K562 (cell line): Measurements from ENCODE around the gene NMT1. TPM values are rescaled to one million over a fixed set of nuclear protein-coding genes. Genes with fewer than 3 reads are reported as not detected.

Experiments
- CBFA2T3 ChIP-seq: fragments of 450-650 bp; IDR thresholded peaks from 2 replicates; pipeline ENCODE4 v1.6.1; 2017
- EP400 ChIP-seq: fragments of 450-650 bp; IDR thresholded peaks from 2 replicates; pipeline ENCODE4 v1.6.1; 2017; ENCODE audit warnings: antibody characterized with exemption, mild to moderate bottlenecking, moderate library complexity
- SAFB2 ChIP-seq: fragments of 200-400 bp; formaldehyde crosslinking; IDR thresholded peaks from 2 replicates; pipeline ENCODE4 v1.6.1; 2018; ENCODE audit warnings: borderline replicate concordance, low read length, low read depth, moderate library complexity; ENCODE audit not compliant: severe bottlenecking
- SIN3A ChIP-seq, 2 experiments: fragments of 150-350 bp in 1 of 2; IDR thresholded peaks; 2 replicates each; pipeline ENCODE4 v1.6.1; 2011 to 2016; ENCODE audit warnings: borderline replicate concordance in 2 of 2, low read depth in 2 of 2, low read length in 2 of 2, mild to moderate bottlenecking in 2 of 2, moderate library complexity in 2 of 2; ENCODE audit not compliant: control insufficient read depth in 1 of 2
- SRSF7 ChIP-seq: fragments of 200-400 bp; formaldehyde crosslinking; optimal IDR thresholded peaks from 2 replicates; pipeline ENCODE3; 2017; ENCODE audit warnings: mild to moderate bottlenecking, low read depth, low read length
- TCF7 ChIP-seq: sonication (generic); IDR thresholded peaks from 2 replicates; pipeline ENCODE4 v1.6.1; 2016; ENCODE audit warnings: antibody characterized with exemption, borderline replicate concordance
- THRAP3 ChIP-seq: fragments of 450-650 bp; IDR thresholded peaks from 2 replicates; pipeline ENCODE4 v1.6.1; 2016; ENCODE audit warnings: mild to moderate bottlenecking, inconsistent platforms, borderline replicate concordance
- TRIM28 ChIP-seq: fragments of 450-650 bp; IDR thresholded peaks from 2 replicates; pipeline ENCODE4 v1.6.1; 2017
- ZNF239 ChIP-seq: fragments of 250-450 bp; sonication (Bioruptor Pico); IDR thresholded peaks from 2 replicates; pipeline ENCODE4 v1.4.0; 2020; ENCODE audit warnings: mild to moderate bottlenecking
- polyA plus RNA-seq, 8 experiments: library from polyadenylated mRNA; depleted of rRNA in 4 of 8; stranded (reverse) in 5 of 8; unstranded in 3 of 8; fragments of >200 nt; fragmentation: Nextera tagmentation in 2 of 8; fragmentation: Illumina TruSeq in 1 of 8; extraction: Ambion mirVana in 2 of 8; extraction: Trizol in 1 of 8; gene quantifications; 2 replicates each; pipeline versions ENCODE4 v1.2.1 to v1.2.3, GENCODE V29; 2011 to 2014; ENCODE audit warnings: inconsistent platforms in 1 of 8, missing spikeins in 1 of 8
- total RNA-seq, 7 experiments: library from RNA; depleted of rRNA in 6 of 7; stranded (reverse); fragments of >200 nt in 6 of 7; fragmentation: Illumina TruSeq in 2 of 7; extraction: Trizol in 2 of 7; gene quantifications; 2 replicates each; pipeline versions ENCODE4 v1.2.1 to v1.2.3, GENCODE V29; 2011 to 2021; ENCODE audit warnings: low replicate concordance in 1 of 7
- TF ChIP-seq, protein P1 (sequence below): sonication (generic); formaldehyde crosslinking; IDR thresholded peaks from 2 replicates; pipeline ENCODE4 v1.8.0; 2023; ENCODE audit warnings: missing genetic modification reagents, mild to moderate bottlenecking, borderline replicate concordance
- TF ChIP-seq, protein P2 (sequence below): sonication (generic); formaldehyde crosslinking; IDR thresholded peaks from 2 replicates; pipeline ENCODE4 v1.8.0; 2022; ENCODE audit warnings: mild to moderate bottlenecking, missing genetic modification reagents
- TF ChIP-seq, protein P3 (sequence below): sonication (generic); formaldehyde crosslinking; IDR thresholded peaks from 2 replicates; pipeline ENCODE4 v1.8.1; 2023; ENCODE audit warnings: mild to moderate bottlenecking, missing genetic modification reagents
- TF ChIP-seq, protein P4 (sequence below), 3 experiments: fragments of 200-800 bp in 1 of 3; fragments of 250-450 bp in 1 of 3; fragments of 450-650 bp in 1 of 3; sonication (Bioruptor Pico) in 1 of 3; sonication (Bioruptor generic) in 1 of 3; formaldehyde crosslinking in 1 of 3; IDR thresholded peaks; 2 replicates each; pipeline versions ENCODE4 v1.6.1 to v1.8.0; 2016 to 2022; ENCODE audit warnings: mild to moderate bottlenecking in 2 of 3, missing genetic modification characterization in 2 of 3, missing compliant biosample characterization in 1 of 3, moderate library complexity in 1 of 3

NMT1 gene
- total and polyA plus RNA-seq, 9 of the 15 experiments (the other 6 are each of a cell fraction or from before 2014, with no cell fraction given), result 86.7 to 569 (median 213) TPM

DNA sequence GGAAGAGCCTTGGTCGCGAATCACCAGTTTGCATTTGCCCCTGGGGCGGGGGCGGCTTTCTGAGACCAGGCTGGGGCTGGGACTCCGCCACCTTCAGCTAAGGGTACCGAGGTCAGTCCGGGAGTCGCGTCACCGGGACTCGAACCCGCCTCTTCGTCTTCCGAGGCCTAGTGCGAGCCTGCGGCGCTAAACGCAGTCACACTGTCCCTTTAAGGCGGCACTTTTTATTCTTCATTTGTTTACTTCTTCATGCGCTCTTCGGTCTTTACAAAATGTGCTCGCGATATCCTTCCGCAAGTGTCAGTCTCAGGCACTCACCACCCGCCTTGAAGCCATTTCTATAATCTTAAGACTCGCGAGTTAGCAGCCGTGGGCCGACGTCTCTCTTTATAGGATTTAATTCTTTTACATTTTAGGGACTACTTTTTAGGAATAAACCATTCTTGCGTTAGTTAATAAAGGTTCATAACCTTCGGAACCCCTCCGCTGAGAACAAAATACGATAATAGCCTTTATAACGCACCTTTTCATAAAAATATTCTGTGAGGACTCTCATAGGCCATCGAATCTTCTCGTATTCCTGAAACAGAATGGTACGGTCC lies 86.6 kb downstream of the NMT1 start (continued):
- TF ChIP-seq, protein P1, sequence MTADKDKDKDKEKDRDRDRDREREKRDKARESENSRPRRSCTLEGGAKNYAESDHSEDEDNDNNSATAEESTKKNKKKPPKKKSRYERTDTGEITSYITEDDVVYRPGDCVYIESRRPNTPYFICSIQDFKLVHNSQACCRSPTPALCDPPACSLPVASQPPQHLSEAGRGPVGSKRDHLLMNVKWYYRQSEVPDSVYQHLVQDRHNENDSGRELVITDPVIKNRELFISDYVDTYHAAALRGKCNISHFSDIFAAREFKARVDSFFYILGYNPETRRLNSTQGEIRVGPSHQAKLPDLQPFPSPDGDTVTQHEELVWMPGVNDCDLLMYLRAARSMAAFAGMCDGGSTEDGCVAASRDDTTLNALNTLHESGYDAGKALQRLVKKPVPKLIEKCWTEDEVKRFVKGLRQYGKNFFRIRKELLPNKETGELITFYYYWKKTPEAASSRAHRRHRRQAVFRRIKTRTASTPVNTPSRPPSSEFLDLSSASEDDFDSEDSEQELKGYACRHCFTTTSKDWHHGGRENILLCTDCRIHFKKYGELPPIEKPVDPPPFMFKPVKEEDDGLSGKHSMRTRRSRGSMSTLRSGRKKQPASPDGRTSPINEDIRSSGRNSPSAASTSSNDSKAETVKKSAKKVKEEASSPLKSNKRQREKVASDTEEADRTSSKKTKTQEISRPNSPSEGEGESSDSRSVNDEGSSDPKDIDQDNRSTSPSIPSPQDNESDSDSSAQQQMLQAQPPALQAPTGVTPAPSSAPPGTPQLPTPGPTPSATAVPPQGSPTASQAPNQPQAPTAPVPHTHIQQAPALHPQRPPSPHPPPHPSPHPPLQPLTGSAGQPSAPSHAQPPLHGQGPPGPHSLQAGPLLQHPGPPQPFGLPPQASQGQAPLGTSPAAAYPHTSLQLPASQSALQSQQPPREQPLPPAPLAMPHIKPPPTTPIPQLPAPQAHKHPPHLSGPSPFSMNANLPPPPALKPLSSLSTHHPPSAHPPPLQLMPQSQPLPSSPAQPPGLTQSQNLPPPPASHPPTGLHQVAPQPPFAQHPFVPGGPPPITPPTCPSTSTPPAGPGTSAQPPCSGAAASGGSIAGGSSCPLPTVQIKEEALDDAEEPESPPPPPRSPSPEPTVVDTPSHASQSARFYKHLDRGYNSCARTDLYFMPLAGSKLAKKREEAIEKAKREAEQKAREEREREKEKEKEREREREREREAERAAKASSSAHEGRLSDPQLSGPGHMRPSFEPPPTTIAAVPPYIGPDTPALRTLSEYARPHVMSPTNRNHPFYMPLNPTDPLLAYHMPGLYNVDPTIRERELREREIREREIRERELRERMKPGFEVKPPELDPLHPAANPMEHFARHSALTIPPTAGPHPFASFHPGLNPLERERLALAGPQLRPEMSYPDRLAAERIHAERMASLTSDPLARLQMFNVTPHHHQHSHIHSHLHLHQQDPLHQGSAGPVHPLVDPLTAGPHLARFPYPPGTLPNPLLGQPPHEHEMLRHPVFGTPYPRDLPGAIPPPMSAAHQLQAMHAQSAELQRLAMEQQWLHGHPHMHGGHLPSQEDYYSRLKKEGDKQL (CRISPR knock-in tag), result no peak
- TF ChIP-seq, protein P2, sequence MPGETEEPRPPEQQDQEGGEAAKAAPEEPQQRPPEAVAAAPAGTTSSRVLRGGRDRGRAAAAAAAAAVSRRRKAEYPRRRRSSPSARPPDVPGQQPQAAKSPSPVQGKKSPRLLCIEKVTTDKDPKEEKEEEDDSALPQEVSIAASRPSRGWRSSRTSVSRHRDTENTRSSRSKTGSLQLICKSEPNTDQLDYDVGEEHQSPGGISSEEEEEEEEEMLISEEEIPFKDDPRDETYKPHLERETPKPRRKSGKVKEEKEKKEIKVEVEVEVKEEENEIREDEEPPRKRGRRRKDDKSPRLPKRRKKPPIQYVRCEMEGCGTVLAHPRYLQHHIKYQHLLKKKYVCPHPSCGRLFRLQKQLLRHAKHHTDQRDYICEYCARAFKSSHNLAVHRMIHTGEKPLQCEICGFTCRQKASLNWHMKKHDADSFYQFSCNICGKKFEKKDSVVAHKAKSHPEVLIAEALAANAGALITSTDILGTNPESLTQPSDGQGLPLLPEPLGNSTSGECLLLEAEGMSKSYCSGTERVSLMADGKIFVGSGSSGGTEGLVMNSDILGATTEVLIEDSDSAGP (CRISPR knock-in tag), result peak; percentile 99
- TF ChIP-seq, protein P3, sequence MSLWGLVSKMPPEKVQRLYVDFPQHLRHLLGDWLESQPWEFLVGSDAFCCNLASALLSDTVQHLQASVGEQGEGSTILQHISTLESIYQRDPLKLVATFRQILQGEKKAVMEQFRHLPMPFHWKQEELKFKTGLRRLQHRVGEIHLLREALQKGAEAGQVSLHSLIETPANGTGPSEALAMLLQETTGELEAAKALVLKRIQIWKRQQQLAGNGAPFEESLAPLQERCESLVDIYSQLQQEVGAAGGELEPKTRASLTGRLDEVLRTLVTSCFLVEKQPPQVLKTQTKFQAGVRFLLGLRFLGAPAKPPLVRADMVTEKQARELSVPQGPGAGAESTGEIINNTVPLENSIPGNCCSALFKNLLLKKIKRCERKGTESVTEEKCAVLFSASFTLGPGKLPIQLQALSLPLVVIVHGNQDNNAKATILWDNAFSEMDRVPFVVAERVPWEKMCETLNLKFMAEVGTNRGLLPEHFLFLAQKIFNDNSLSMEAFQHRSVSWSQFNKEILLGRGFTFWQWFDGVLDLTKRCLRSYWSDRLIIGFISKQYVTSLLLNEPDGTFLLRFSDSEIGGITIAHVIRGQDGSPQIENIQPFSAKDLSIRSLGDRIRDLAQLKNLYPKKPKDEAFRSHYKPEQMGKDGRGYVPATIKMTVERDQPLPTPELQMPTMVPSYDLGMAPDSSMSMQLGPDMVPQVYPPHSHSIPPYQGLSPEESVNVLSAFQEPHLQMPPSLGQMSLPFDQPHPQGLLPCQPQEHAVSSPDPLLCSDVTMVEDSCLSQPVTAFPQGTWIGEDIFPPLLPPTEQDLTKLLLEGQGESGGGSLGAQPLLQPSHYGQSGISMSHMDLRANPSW, result 0 out of 2 replicates have a peak, but pooled peaks have one; percentile 45
- 0 out of 2 replicates have a peak, but pooled peaks have one; percentile 26 for TF ChIP-seq CBFA2T3
- TF ChIP-seq SRSF7, result no peak
- no peak for TF ChIP-seq SAFB2
- TF ChIP-seq TRIM28, result peak; percentile 83; the same call in 1 of the 2 replicates
- TF ChIP-seq TCF7, result no peak
- peak; percentile 34; the same call in 1 of the 2 replicates for TF ChIP-seq THRAP3
- TF ChIP-seq, protein P4, sequence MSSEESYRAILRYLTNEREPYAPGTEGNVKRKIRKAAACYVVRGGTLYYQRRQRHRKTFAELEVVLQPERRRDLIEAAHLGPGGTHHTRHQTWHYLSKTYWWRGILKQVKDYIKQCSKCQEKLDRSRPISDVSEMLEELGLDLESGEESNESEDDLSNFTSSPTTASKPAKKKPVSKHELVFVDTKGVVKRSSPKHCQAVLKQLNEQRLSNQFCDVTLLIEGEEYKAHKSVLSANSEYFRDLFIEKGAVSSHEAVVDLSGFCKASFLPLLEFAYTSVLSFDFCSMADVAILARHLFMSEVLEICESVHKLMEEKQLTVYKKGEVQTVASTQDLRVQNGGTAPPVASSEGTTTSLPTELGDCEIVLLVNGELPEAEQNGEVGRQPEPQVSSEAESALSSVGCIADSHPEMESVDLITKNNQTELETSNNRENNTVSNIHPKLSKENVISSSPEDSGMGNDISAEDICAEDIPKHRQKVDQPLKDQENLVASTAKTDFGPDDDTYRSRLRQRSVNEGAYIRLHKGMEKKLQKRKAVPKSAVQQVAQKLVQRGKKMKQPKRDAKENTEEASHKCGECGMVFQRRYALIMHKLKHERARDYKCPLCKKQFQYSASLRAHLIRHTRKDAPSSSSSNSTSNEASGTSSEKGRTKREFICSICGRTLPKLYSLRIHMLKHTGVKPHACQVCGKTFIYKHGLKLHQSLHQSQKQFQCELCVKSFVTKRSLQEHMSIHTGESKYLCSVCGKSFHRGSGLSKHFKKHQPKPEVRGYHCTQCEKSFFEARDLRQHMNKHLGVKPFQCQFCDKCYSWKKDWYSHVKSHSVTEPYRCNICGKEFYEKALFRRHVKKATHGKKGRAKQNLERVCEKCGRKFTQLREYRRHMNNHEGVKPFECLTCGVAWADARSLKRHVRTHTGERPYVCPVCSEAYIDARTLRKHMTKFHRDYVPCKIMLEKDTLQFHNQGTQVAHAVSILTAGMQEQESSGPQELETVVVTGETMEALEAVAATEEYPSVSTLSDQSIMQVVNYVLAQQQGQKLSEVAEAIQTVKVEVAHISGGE (CRISPR knock-in tag; IDR thresholded peaks at IDR 0.05), result peak in 1 of 3 experiments; percentile 73; a peak in 1 of 6 replicates
- TF ChIP-seq SIN3A (IDR thresholded peaks at IDR 0.05; ENCODE audit: borderline replicate concordance in 2 of 2, control insufficient read depth in 1 of 2, low read depth in 2 of 2, low read length in 2 of 2), result no peak
- TF ChIP-seq ZNF239 (CRISPR knock-in tag), result no peak
- TF ChIP-seq EP400, result peak; percentile 92
